Measurements from ENCODE around the gene JTB.

JTB gene

DNA sequence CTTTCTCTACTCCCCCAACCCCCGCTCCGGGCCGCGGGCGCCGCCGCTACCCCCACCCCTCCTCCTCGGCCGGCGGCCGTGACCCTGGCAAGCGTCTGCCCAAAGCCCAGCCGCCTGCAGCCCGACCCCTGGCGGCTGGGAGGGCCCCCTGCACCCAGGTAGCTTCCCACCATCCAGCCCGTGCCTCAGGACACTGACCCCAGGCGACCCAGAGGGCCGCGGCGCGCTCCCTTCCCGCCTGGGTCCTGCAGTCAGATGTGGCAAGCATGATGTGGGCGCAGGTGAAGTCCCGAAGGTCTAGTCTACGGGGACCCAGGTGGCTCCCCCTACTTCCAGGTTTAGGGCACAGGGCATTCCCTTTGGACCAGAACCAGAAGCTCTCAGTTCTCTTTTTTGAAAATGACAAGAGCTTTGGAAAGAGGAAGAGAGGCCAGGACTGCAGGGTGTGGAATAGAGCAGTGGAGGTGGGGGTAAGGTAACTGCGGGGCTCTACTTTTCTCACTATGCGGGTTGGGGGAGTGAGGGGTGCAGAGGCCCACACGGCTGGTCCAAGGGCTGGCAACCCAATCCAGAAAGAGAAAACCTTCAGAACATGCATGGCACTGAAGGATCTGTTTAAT, 30.7 kb downstream of the JTB start, which contains the start of gene DENND4B:
Gene DENND4B (minus strand): TSS at position 97 of the 620 bp plus-strand sequence. CDS start 2,344 bp downstream, outside the sequence.
- peaks cover 59% of the 10 kb centered on the region for H3K36me3 Mint-ChIP-seq

DNA sequence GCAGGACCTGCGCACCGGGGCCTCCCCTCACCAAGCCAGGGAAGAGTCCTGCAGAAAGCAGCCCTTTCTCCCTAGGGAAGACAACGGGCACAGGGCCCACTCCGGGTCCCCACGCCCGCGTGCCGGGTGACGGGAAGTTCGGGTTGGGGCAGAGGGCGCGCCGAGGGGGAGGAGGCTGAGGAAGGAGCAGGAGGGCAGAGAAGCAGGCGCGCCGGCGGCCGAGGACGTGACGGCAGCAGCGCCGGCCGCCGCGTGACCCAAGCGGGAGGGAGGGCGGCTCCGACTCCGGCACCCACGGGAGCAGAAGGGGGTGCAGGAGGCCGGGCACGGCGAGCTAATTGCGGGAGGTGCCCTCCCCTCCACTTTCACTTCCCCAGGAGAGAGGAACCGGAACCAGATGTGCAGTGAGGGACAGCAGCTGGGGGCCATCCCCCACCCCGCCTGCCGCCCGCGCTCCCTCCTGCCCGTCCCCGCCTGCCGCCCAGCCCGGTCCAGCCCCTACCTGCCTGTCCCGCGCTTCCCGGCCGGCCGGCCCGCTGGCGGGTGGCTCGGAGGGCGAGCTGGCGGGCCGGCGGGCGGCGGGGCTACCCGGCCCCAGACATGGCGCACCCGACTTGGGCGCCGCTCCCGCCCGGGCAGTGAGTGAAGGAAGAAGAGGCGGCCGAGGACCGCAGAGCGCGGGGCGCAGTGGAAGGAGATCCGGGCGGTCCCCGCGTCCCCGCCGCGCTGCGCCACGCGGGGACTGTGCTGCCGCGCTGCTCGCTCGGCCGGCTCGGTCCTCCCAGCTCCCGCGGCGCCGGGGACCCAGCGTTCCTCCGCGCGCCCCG, 31.5 kb downstream of the JTB start:
- Mint-ChIP-seq H3K27me3 (no peaks in the 10 kb centered on the region), H3K9me3 (no peaks in the 10 kb centered on the region), H3K4me1 (peaks cover 72% of the 10 kb centered on the region), H3K4me3 (peak overlapping the region; percentile 95), H3K36me3 (peaks cover 58% of the 10 kb centered on the region), H3K27ac (peak overlapping the region; percentile 93)
- ATAC-seq, result peak; percentile 89

More for the DNA sequence above, 30.7 kb downstream of the JTB start, which contains the start of gene DENND4B:
- no peaks in the 10 kb centered on the region for H3K27me3 Mint-ChIP-seq
- no peaks in the 10 kb centered on the region for H3K9me3 Mint-ChIP-seq
- peak within 1 kb of the TSS; percentile 93 for H3K27ac Mint-ChIP-seq
- H3K4me3 Mint-ChIP-seq, result peak within 1 kb of the TSS; percentile 95
- peak; percentile 79 for ATAC-seq
- H3K4me1 Mint-ChIP-seq, result peaks cover 75% of the 10 kb centered on the region

- Mint-ChIP-seq H3K27ac (peak overlapping the region; percentile 93), H3K36me3 (peaks cover 57% of the 10 kb centered on the region), H3K4me1 (peaks cover 70% of the 10 kb centered on the region), H3K9me3 (no peaks in the 10 kb centered on the region), H3K27me3 (no peaks in the 10 kb centered on the region), H3K4me3 (peak overlapping the region; percentile 95)
- ATAC-seq, result peak; percentile 74
These were observed 32.2 kb downstream of the JTB start for GRCh38 chr1:153945131-153945794.

GRCh38 chr1:153944827-153945117, 32.7 kb downstream of the JTB start:
- no peaks in the 10 kb centered on the region for H3K9me3 Mint-ChIP-seq
- peaks cover 70% of the 10 kb centered on the region for H3K4me1 Mint-ChIP-seq
- peak overlapping the region; percentile 95 for H3K4me3 Mint-ChIP-seq
- ATAC-seq, result no peak
- no peaks in the 10 kb centered on the region for H3K27me3 Mint-ChIP-seq
- H3K27ac Mint-ChIP-seq, result peak overlapping the region; percentile 93
- peaks cover 57% of the 10 kb centered on the region for H3K36me3 Mint-ChIP-seq

DNA sequence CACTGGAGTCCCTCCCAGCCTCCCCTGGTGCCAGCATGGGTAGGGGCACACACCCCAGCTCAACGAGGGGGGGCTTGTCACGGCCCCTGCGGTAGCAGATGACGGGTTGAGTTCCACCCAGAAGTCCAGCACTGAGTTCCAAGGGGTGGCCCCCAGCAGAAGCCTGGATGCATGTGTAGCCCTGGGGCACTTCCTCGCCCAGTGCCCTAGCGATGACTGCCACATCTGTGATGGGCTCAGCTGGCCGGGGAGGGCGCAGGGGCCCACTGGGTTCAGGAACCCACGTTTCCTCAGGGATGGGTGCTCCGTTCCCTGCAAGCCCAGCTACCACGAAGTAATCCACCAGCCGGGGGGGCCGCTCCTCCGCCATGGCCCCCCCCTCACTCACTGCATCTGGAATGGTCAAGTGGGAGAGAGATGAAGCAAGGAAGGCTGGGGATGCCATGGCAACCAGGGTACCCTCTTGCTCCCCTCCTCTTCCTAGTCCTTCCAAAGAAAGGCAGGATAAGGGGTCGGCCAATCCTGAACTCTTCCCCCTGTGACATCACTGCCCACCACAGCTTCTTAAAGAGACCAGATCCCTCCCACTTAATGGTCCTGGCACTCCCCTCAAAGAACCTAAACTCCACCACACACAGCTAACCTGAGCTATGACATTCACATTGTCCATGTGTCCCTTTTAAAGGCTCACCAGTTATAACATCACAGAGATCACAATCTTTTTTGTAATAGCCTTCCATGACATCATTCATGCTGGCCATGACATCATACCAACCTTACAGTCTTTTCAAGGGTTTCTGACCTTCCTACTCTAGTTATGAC, 33.3 kb downstream of the JTB start:
- H3K36me3 Mint-ChIP-seq, result peaks cover 62% of the 10 kb centered on the region
- peak overlapping the region; percentile 95 for H3K4me3 Mint-ChIP-seq
- H3K27ac Mint-ChIP-seq, result peak overlapping the region; percentile 93
- no peaks in the 10 kb centered on the region for H3K27me3 Mint-ChIP-seq
- no peak for ATAC-seq
- H3K4me1 Mint-ChIP-seq, result peaks cover 73% of the 10 kb centered on the region
- H3K9me3 Mint-ChIP-seq, result no peaks in the 10 kb centered on the region

GRCh38 chr1:153942766-153943549, 34.5 kb downstream of the JTB start:
- H3K27ac Mint-ChIP-seq, result peak overlapping the region; percentile 93
- peaks cover 64% of the 10 kb centered on the region for H3K4me1 Mint-ChIP-seq
- no peaks in the 10 kb centered on the region for H3K9me3 Mint-ChIP-seq
- H3K27me3 Mint-ChIP-seq, result no peaks in the 10 kb centered on the region
- no peak overlapping the region for H3K4me3 Mint-ChIP-seq
- peaks cover 58% of the 10 kb centered on the region for H3K36me3 Mint-ChIP-seq
- ATAC-seq, result no peak

DNA sequence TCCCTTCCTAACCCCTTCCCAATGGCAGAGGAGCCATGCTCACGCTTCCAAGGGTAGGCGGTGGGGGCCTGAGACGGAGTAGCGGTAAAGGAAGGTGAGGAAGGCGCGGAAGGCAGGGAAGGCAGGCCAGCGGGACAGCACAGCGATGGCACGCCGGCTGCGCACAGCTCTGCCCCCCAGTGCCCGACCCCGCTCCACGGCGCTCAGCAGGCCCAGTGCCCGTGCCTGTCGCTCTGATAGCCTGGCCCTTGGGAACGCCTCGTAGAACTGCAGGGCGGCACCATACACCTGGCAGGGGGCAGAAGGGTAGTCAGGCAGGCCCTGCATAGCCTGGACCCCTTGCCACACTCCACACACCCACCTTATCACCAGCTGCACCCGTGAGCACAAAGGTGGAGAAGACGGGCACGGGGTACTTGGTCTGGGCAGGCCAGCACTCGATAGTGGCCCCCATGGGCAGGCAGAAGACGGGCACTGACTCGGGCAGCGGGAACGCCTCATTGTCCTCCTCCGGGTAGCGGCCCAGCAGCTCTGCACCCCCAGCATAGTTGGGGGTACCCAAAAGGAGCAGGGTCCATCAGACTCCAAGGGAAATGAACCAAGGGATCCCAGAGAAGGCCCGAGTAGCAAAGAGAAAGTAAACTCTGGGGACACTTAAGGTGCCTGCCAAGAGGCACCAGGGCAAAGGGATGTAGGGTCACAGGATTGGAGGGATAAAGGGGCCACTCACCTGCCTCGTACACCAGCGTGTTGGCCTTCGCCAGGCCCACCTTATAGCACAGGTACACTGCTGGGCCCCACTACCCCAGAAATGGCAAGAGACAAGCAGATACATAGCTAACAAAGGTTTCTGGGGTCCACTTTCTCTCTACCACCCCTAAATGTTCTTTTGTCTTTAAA, 35.4 kb downstream of the JTB start:
- H3K27me3 Mint-ChIP-seq, result no peaks in the 10 kb centered on the region
- peaks cover 56% of the 10 kb centered on the region for H3K4me1 Mint-ChIP-seq
- peaks cover 67% of the 10 kb centered on the region for H3K36me3 Mint-ChIP-seq
- no peaks in the 10 kb centered on the region for H3K9me3 Mint-ChIP-seq
- H3K4me3 Mint-ChIP-seq, result no peak overlapping the region
- H3K27ac Mint-ChIP-seq, result peak overlapping the region; percentile 93
- no peak for ATAC-seq

- no peaks in the 10 kb centered on the region for H3K27me3 Mint-ChIP-seq
- H3K27ac Mint-ChIP-seq, result peak overlapping the region; percentile 14
These were observed 36.7 kb downstream of the JTB start for GRCh38 chr1:153940756-153941155.

DNA sequence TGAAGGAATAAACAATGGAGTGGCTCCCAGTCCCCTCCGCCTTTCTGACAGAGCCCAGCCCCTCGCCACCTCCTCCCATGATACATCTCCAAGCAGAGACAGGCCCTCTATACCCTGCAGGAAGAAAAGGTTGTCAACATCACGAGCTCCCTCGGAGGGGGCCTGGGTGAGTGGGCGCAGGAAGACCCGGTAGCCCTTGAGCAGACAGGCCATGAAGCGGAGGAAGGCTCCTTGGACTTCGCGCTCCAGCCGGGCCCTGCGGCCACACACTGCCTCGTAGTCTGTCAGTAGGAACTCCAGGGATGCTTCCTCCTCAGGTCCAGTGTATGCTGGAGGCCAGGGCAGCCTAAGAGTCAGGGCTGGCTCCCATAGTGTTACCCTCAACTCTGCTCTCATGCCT, 38.0 kb downstream of the JTB start:
- Mint-ChIP-seq H3K27ac (peak overlapping the region; percentile 46), H3K4me1 (peaks cover 49% of the 10 kb centered on the region), H3K9me3 (no peaks in the 10 kb centered on the region), H3K4me3 (no peak overlapping the region), H3K36me3 (peaks cover 88% of the 10 kb centered on the region), H3K27me3 (no peaks in the 10 kb centered on the region)
- no peak for ATAC-seq

More at GRCh38 chr1:153940756-153941155, 36.7 kb downstream of the JTB start:
- Mint-ChIP-seq H3K36me3 (peaks cover 80% of the 10 kb centered on the region), H3K9me3 (no peaks in the 10 kb centered on the region), H3K4me1 (peaks cover 50% of the 10 kb centered on the region), H3K4me3 (no peak overlapping the region)
- no peak for ATAC-seq

- H3K36me3 Mint-ChIP-seq, result peaks cover 88% of the 10 kb centered on the region
- H3K27ac Mint-ChIP-seq, result peak overlapping the region; percentile 46
- no peaks in the 10 kb centered on the region for H3K9me3 Mint-ChIP-seq
- ATAC-seq, result no peak
- no peak overlapping the region for H3K4me3 Mint-ChIP-seq
- peaks cover 45% of the 10 kb centered on the region for H3K4me1 Mint-ChIP-seq
- H3K27me3 Mint-ChIP-seq, result no peaks in the 10 kb centered on the region
These were observed 38.5 kb downstream of the JTB start for GRCh38 chr1:153938996-153939395.

- Mint-ChIP-seq H3K4me1 (peaks cover 29% of the 10 kb centered on the region), H3K9me3 (no peaks in the 10 kb centered on the region), H3K27me3 (no peaks in the 10 kb centered on the region), H3K27ac (no peak overlapping the region), H3K36me3 (peaks cover 84% of the 10 kb centered on the region), H3K4me3 (no peak overlapping the region)
- no peak for ATAC-seq
These were observed 40.1 kb downstream of the JTB start for GRCh38 chr1:153937331-153937730.

- Mint-ChIP-seq H3K27ac (no peak overlapping the region), H3K36me3 (peaks cover 80% of the 10 kb centered on the region), H3K27me3 (no peaks in the 10 kb centered on the region), H3K9me3 (no peaks in the 10 kb centered on the region), H3K4me3 (no peak overlapping the region), H3K4me1 (peaks cover 25% of the 10 kb centered on the region)
- no peak for ATAC-seq
These were observed 41.3 kb downstream of the JTB start for GRCh38 chr1:153936011-153936802.

GRCh38 chr1:153934746-153935145, 42.7 kb downstream of the JTB start:
- no peak for ATAC-seq
- no peaks in the 10 kb centered on the region for H3K27me3 Mint-ChIP-seq
- peak overlapping the region; percentile 74 for H3K27ac Mint-ChIP-seq
- peaks cover 74% of the 10 kb centered on the region for H3K36me3 Mint-ChIP-seq
- H3K4me3 Mint-ChIP-seq, result no peak overlapping the region
- H3K9me3 Mint-ChIP-seq, result no peaks in the 10 kb centered on the region
- peaks cover 14% of the 10 kb centered on the region for H3K4me1 Mint-ChIP-seq

Measured in stimulated activated memory B cell treated with anti-CD40 and anti-IgM and Interleukin-4, amounts not matched to agents 10 μg/mL and 1 μg/mL and 100 μg/mL, for 72 hours (primary cell).